ENCODE results near the gene CLSTN2.

DNA sequence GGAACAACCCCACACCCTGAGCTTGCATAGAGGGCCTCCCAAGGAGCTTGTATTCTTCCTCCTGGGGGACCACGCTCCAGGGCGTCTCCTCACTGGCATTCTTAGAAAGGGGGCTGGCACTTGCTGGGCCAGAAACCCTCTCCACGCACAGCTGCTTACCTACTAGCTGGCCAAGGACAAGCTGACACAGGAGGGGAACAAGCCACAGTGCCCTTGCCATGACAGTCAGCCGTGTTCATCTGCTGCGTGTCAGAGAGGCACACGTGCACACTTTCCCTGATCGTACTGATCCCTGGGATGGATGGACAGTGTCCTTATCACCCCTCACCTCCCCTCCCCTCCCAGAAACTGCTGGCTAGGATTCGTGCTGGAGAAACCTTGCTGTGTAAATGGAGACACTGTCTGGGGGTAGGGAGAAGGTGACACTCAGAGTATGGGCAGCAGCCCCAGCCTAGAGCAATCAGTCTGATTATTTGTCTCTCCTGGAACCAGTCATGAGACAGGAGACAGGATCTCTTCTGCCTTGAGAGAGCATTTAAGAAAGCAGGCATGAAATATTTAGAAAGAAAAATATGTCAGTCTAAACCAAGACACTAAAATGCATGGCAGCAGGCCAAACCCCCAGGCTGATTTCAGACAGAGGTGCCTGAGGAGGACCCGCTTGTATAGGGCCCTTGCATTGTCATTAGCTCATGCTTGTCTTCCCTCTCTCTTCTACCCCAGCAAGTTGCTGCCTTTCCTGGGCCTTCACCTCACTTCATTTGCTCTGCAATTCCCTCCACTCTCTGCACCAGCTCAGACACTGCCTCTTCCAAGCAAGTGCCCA, 431.1 kb downstream of the CLSTN2 start:
- TF ChIP-seq CTCF (IDR thresholded peaks at IDR 0.05): no peak
- TF ChIP-seq POLR2A (IDR thresholded peaks at IDR 0.05): no peak
